ENCODE data around the gene CDK15. TPM values are rescaled to one million over a fixed set of nuclear protein-coding genes. Genes with fewer than 3 reads are reported as not detected.

The CDK15 gene
- total RNA-seq, 5 donors from 2014 or later (not counting 1 experiment from before 2014, with no cell fraction given), result not detected

DNA sequence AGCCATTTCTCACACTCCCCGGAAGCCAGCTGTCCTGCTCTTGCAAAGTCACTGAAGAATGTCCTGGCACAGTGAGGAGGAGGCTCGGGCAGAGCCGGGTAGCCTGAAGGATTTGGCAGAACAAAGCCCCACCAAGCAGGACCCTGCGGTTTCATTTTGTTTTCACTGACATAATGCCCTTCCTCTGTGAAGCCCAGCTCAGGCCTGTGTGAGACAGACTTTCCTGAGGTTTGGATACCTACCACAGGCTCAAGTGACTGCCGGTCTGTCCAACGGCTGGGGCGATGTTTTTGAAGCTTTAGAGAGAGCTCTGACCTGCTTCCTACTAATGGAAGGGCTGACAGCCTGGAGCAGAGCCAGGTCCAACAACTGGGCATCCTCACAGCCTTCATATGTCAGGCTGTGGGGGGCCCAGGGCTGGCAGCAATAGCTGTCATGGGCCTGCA lies 127.5 kb downstream of the CDK15 start:
- Histone ChIP-seq H3K36me3 (ENCODE audit: control insufficient read depth in 2 of 2, extremely low read depth in 1 of 2, insufficient read depth in 1 of 2, low read length in 1 of 2) (no peaks in the 10 kb centered on the region), H3K4me3 (ENCODE audit: control insufficient read depth in 1 of 2, extremely low read depth in 1 of 2, low read length in 1 of 2) (no peak overlapping the region), H3K27ac (ENCODE audit: low read length) (no peak overlapping the region), H3K9me3 (no peaks in the 10 kb centered on the region), H3K4me1 (ENCODE audit: control insufficient read depth in 1 of 2, extremely low read depth in 1 of 2, insufficient read depth in 2 of 2, low read length in 2 of 2) (no peaks in the 10 kb centered on the region), H3K27me3 (replicated peaks in 1 of 2; ENCODE audit: control insufficient read depth in 2 of 2, extremely low read depth in 1 of 2, insufficient read depth in 2 of 2, low read length in 1 of 2) (peaks cover 0 to 17% of the 10 kb centered on the region in 2 experiments)
- DNase-seq (no peak), ATAC-seq (replicated peaks in 1 of 4) (no peak)
- Mint-ChIP-seq H3K27me3 (peaks cover 26 to 30% of the 10 kb centered on the region in 2 donors), H3K27ac (no peak overlapping the region), H3K4me1 (no peaks in the 10 kb centered on the region), H3K9me3 (peaks cover 0 to 5% (median 0%) of the 10 kb centered on the region in 3 donors), H3K4me3 (no peak overlapping the region), H3K36me3 (no peaks in the 10 kb centered on the region)
- WGBS (ENCODE audit: insufficient coverage), result 66% methylated on average over 4 of the region's 7 CpGs
- CTCF ChIA-PET, result no interaction called here
- POLR2A ChIA-PET, result no interaction called here

DNA sequence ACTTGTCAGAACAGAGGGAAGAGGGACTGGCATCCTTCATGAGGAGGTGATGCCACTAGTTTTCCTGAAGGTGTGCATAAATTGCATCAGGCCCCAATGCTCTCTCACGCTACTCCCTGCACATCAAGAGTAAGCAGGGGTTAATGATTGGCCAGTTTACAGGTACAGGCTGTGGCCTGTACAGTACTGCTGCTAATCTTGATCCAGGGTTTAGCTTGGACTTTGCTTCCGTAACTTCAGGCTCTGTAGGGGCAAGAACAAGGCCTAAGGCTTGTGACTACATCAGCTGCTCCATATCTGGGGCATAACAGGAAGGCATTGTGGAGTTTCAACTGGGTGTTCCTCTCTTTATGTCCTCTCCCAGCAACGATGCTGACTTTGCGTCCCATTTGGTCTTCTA lies 130.5 kb downstream of the CDK15 start:
- ATAC-seq (replicated peaks in 1 of 4) (no peak), DNase-seq (no peak)
- H3K9me3 Mint-ChIP-seq, result peaks cover 0 to 5% (median 0%) of the 10 kb centered on the region in 3 donors
- Histone ChIP-seq H3K36me3 (ENCODE audit: control insufficient read depth in 2 of 2, extremely low read depth in 1 of 2, insufficient read depth in 1 of 2, low read length in 1 of 2) (no peaks in the 10 kb centered on the region), H3K27me3 (replicated peaks in 1 of 2; ENCODE audit: control insufficient read depth in 2 of 2, extremely low read depth in 1 of 2, insufficient read depth in 2 of 2, low read length in 1 of 2) (peaks cover 0 to 34% of the 10 kb centered on the region in 2 experiments), H3K9me3 (no peaks in the 10 kb centered on the region), H3K27ac (ENCODE audit: low read length) (no peak overlapping the region), H3K4me3 (ENCODE audit: control insufficient read depth in 1 of 2, extremely low read depth in 1 of 2, low read length in 1 of 2) (no peak overlapping the region), H3K4me1 (ENCODE audit: control insufficient read depth in 1 of 2, extremely low read depth in 1 of 2, insufficient read depth in 2 of 2, low read length in 2 of 2) (no peaks in the 10 kb centered on the region)
- 71% methylated on average over 1 of the region's 4 CpGs for WGBS (ENCODE audit: insufficient coverage)
- H3K4me1 Mint-ChIP-seq, result no peaks in the 10 kb centered on the region
- H3K27ac Mint-ChIP-seq, result no peak overlapping the region
- no peaks in the 10 kb centered on the region for H3K36me3 Mint-ChIP-seq
- ChIA-PET CTCF (no interaction called here), POLR2A (no interaction called here)
- no peak overlapping the region for H3K4me3 Mint-ChIP-seq
- H3K27me3 Mint-ChIP-seq, result peaks cover 21 to 25% of the 10 kb centered on the region in 2 donors

DNA sequence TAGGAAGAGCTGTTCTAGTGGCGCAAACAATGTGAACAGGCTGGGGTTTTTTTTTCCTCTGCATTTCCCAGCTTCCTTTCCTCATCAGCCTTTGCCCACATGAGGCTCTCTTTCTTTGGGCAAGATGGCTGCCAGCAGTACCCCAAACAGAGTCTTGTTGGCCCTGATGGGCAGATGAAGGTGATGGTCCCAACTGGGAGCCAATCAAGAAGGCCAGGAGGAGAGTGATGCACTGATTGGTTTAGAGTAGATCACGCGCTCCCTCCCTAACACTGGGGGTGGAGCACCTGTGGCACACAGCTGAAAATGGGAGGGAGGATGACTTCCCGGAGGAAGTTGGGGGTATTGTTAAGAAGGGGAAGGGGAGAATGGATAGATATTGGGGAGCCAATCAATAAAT lies 131.0 kb downstream of the CDK15 start:
- H3K9me3 Mint-ChIP-seq, result peaks cover 0 to 5% (median 0%) of the 10 kb centered on the region in 3 donors
- H3K36me3 ChIP-seq (ENCODE audit: control insufficient read depth in 2 of 2, extremely low read depth in 1 of 2, insufficient read depth in 1 of 2, low read length in 1 of 2), result no peaks in the 10 kb centered on the region
- no peak overlapping the region for H3K27ac ChIP-seq (ENCODE audit: low read length)
- no peak overlapping the region for H3K4me3 ChIP-seq (ENCODE audit: control insufficient read depth in 1 of 2, extremely low read depth in 1 of 2, low read length in 1 of 2)
- H3K4me1 ChIP-seq (ENCODE audit: control insufficient read depth in 1 of 2, extremely low read depth in 1 of 2, insufficient read depth in 2 of 2, low read length in 2 of 2), result no peaks in the 10 kb centered on the region
- ChIA-PET POLR2A (no interaction called here), CTCF (no interaction called here)
- no peak overlapping the region for H3K27ac Mint-ChIP-seq
- no peaks in the 10 kb centered on the region for H3K36me3 Mint-ChIP-seq
- ATAC-seq (replicated peaks in 1 of 4) (no peak), DNase-seq (no peak)
- no peaks in the 10 kb centered on the region for H3K9me3 ChIP-seq
- no peaks in the 10 kb centered on the region for H3K4me1 Mint-ChIP-seq
- peaks cover 0 to 30% of the 10 kb centered on the region in 2 experiments for H3K27me3 ChIP-seq (replicated peaks in 1 of 2; ENCODE audit: control insufficient read depth in 2 of 2, extremely low read depth in 1 of 2, insufficient read depth in 2 of 2, low read length in 1 of 2)
- peaks cover 17 to 22% of the 10 kb centered on the region in 2 donors for H3K27me3 Mint-ChIP-seq
- WGBS (ENCODE audit: insufficient coverage), result 100% methylated on average over 2 of the region's 4 CpGs
- no peak overlapping the region for H3K4me3 Mint-ChIP-seq

DNA sequence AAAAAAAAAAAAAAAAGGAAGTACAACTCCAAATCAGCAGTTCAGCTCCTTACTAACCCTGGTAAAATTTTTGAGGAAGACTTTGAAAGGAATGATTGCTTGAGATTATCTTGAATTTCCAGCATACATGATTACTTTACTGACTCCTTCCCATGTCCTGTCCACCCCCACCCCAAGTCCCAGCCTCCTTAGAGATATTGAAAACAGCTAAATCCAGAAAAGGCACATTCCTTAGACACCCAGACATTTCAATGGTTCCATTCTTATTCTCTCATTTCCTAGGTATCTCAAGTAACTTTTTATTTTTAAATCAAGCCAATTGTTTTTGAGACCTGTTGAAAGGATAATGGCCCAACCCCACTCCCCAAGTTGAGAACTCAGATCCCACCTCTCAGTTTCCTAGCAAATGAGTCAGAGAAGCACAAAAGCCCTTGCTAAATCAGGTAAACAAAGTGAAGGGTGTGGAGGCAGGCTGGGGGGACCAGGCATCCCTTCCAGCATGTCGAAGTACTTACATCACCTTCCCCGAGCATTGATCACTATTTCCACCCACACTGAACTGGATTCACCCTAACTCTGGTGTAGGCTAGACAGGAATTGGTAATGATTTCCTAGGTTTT lies 131.9 kb downstream of the CDK15 start:
- Histone ChIP-seq H3K4me1 (ENCODE audit: control insufficient read depth in 1 of 2, extremely low read depth in 1 of 2, insufficient read depth in 2 of 2, low read length in 2 of 2) (no peaks in the 10 kb centered on the region), H3K36me3 (ENCODE audit: control insufficient read depth in 2 of 2, extremely low read depth in 1 of 2, insufficient read depth in 1 of 2, low read length in 1 of 2) (no peaks in the 10 kb centered on the region), H3K27ac (ENCODE audit: low read length) (no peak overlapping the region), H3K27me3 (replicated peaks in 1 of 2; ENCODE audit: control insufficient read depth in 2 of 2, extremely low read depth in 1 of 2, insufficient read depth in 2 of 2, low read length in 1 of 2) (peaks cover 0 to 27% of the 10 kb centered on the region in 2 experiments), H3K9me3 (no peaks in the 10 kb centered on the region), H3K4me3 (ENCODE audit: control insufficient read depth in 1 of 2, extremely low read depth in 1 of 2, low read length in 1 of 2) (no peak overlapping the region)
- Mint-ChIP-seq H3K36me3 (no peaks in the 10 kb centered on the region), H3K4me3 (no peak overlapping the region), H3K27ac (no peak overlapping the region), H3K27me3 (peaks cover 7 to 19% of the 10 kb centered on the region in 2 donors), H3K9me3 (peaks cover 0 to 5% (median 0%) of the 10 kb centered on the region in 3 donors), H3K4me1 (no peaks in the 10 kb centered on the region)
- DNase-seq (no peak), ATAC-seq (replicated peaks in 1 of 4) (no peak)
- ChIA-PET POLR2A (interaction anchor here in 1 of 2 donors (0.7 kb wide), 1 partner anchor 202 kb away, joined by 7 read pairs; no protein-coding TSS in a partner anchor), CTCF (interaction anchor here in 1 of 2 donors (0.7 kb wide), 1 partner anchor 189 kb away, joined by 3 read pairs; no protein-coding TSS in a partner anchor)
- WGBS (ENCODE audit: insufficient coverage), result no CpG with 5 or more reads among the region's 2 CpGs

DNA sequence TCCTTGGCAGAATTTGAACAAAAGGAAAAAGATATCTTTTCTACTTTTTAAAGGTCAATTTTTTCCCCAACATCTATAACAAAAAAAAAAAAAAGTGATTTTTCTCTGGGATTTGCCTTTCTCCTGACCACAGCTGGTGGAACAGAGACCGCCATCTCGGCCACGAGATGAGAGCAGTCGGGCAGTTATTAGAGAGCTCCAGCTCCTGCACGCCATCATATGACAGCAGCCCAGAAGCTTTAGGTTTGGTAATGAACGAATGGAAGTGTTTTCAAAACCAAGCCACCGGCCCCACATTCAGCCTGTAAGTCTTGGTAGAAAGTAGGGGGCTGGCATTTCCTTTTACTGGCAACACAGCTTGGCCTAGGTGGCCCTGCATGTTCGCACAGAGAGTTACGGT lies 132.4 kb downstream of the CDK15 start:
- H3K27ac ChIP-seq (ENCODE audit: low read length), result no peak overlapping the region
- ChIA-PET CTCF (interaction anchor here in 1 of 2 donors (0.7 kb wide), 1 partner anchor 190 kb away, joined by 3 read pairs; no protein-coding TSS in a partner anchor), POLR2A (interaction anchor here in 1 of 2 donors (0.7 kb wide), 1 partner anchor 203 kb away, joined by 7 read pairs; no protein-coding TSS in a partner anchor)
- ATAC-seq (replicated peaks in 1 of 4) (no peak), DNase-seq (no peak)
- 97% methylated on average over 5 of the region's 9 CpGs for WGBS (ENCODE audit: insufficient coverage)
- Mint-ChIP-seq H3K4me1 (no peaks in the 10 kb centered on the region), H3K27ac (no peak overlapping the region), H3K27me3 (peaks cover 5 to 16% of the 10 kb centered on the region in 2 donors), H3K4me3 (no peak overlapping the region), H3K9me3 (peaks cover 0 to 5% (median 0%) of the 10 kb centered on the region in 3 donors), H3K36me3 (no peaks in the 10 kb centered on the region)
- no peaks in the 10 kb centered on the region for H3K36me3 ChIP-seq (ENCODE audit: control insufficient read depth in 2 of 2, extremely low read depth in 1 of 2, insufficient read depth in 1 of 2, low read length in 1 of 2)
- no peaks in the 10 kb centered on the region for H3K9me3 ChIP-seq
- peaks cover 0 to 25% of the 10 kb centered on the region in 2 experiments for H3K27me3 ChIP-seq (replicated peaks in 1 of 2; ENCODE audit: control insufficient read depth in 2 of 2, extremely low read depth in 1 of 2, insufficient read depth in 2 of 2, low read length in 1 of 2)
- no peaks in the 10 kb centered on the region for H3K4me1 ChIP-seq (ENCODE audit: control insufficient read depth in 1 of 2, extremely low read depth in 1 of 2, insufficient read depth in 2 of 2, low read length in 2 of 2)
- no peak overlapping the region for H3K4me3 ChIP-seq (ENCODE audit: control insufficient read depth in 1 of 2, extremely low read depth in 1 of 2, low read length in 1 of 2)

DNA sequence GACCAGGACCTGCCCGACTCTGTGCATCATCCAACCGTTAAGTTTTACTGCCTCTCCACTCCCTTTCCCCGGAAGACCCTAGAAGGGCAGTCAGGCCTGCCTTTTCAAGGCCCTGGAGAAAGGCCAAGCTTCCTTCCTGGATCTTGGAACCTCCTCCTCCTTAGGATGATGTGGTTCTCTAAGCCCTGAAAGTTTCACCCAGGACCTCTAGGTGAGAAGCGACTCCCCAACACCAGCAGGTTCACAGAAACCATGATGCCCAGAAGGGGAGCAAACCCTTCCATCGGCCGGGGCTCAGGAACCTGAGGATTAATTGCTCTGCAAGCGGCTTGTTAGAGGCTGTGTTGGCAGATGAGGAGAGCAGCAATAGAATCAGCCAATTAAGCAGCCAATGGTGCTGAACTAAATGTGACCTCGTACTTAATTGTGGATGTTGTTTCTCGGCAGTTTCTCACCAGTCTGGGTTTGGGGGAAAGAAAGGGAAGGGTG lies 133.2 kb downstream of the CDK15 start:
- DNase-seq, result no peak
- no peak for ATAC-seq (replicated peaks in 1 of 4)
- no peaks in the 10 kb centered on the region for H3K4me1 ChIP-seq (ENCODE audit: control insufficient read depth in 1 of 2, extremely low read depth in 1 of 2, insufficient read depth in 2 of 2, low read length in 2 of 2)
- Mint-ChIP-seq H3K27ac (no peak overlapping the region), H3K4me1 (no peaks in the 10 kb centered on the region), H3K36me3 (no peaks in the 10 kb centered on the region), H3K4me3 (no peak overlapping the region), H3K27me3 (peaks cover 5 to 12% of the 10 kb centered on the region in 2 donors), H3K9me3 (peaks cover 0 to 3% (median 0%) of the 10 kb centered on the region in 3 donors)
- no peaks in the 10 kb centered on the region for H3K36me3 ChIP-seq (ENCODE audit: control insufficient read depth in 2 of 2, extremely low read depth in 1 of 2, insufficient read depth in 1 of 2, low read length in 1 of 2)
- peaks cover 0 to 19% of the 10 kb centered on the region in 2 experiments for H3K27me3 ChIP-seq (replicated peaks in 1 of 2; ENCODE audit: control insufficient read depth in 2 of 2, extremely low read depth in 1 of 2, insufficient read depth in 2 of 2, low read length in 1 of 2)
- ChIA-PET CTCF (no interaction called here), POLR2A (no interaction called here)
- H3K9me3 ChIP-seq, result no peaks in the 10 kb centered on the region
- WGBS (ENCODE audit: insufficient coverage), result 86% methylated on average over 5 of the region's 9 CpGs
- H3K4me3 ChIP-seq (ENCODE audit: control insufficient read depth in 1 of 2, extremely low read depth in 1 of 2, low read length in 1 of 2), result no peak overlapping the region
- no peak overlapping the region for H3K27ac ChIP-seq (ENCODE audit: low read length)

Data from T-cell (primary cell).